ENCODE data around the gene PIP4K2A. TPM values are rescaled to one million over a fixed set of nuclear protein-coding genes. Genes with fewer than 3 reads are reported as not detected.
A peak's percentile ranks its signal among the peaks of the same experiment; 100 is the strongest.

Gene PIP4K2A
- total and polyA plus RNA-seq, 10 donors, result 30.1 to 168 (median 101) TPM

DNA sequence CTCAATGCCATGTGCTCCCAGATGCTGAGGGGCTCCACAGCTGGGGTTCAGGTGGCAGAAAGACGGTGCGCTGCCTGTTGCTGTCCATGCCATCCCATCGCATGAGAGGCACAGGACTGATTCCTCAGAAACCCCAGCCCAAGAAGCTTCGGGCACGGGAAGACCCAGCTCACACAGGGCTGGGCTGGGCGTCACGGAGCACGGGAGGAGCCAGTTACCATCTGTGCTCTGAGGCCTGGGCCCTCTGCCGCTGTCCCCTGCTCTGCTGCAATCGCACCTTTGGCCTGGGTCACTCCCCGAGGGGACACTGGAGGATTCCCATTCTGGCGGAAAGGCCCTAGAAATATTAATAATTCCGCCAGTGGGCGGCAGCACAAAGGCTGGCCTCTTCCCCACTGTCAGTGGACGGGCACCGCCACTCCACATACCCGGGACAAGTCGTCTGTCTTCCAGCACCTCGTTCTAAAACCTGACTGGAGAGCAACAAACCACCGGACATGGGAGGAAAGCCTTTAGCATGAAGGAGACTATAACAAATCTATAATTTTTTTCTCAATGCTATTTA is 92.1 kb downstream of the PIP4K2A start:
- DNase-seq, result no peak
- H3K4me3 ChIP-seq, result no peak overlapping the region
- intact Hi-C loops (cut with DNase I; ENCODE audit: low total_unique reads), result no loop called here
- 87 to 95% (median 92%) methylated on average over 18 to 20 of the region's 20 CpGs for WGBS, 5 donors
- no peaks in the 10 kb centered on the region for H3K27me3 ChIP-seq (replicated peaks in 1 of 7)
- no peaks in the 10 kb centered on the region for H3K9me3 ChIP-seq
- TF ChIP-seq, protein P1, sequence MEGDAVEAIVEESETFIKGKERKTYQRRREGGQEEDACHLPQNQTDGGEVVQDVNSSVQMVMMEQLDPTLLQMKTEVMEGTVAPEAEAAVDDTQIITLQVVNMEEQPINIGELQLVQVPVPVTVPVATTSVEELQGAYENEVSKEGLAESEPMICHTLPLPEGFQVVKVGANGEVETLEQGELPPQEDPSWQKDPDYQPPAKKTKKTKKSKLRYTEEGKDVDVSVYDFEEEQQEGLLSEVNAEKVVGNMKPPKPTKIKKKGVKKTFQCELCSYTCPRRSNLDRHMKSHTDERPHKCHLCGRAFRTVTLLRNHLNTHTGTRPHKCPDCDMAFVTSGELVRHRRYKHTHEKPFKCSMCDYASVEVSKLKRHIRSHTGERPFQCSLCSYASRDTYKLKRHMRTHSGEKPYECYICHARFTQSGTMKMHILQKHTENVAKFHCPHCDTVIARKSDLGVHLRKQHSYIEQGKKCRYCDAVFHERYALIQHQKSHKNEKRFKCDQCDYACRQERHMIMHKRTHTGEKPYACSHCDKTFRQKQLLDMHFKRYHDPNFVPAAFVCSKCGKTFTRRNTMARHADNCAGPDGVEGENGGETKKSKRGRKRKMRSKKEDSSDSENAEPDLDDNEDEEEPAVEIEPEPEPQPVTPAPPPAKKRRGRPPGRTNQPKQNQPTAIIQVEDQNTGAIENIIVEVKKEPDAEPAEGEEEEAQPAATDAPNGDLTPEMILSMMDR (IDR thresholded peaks at IDR 0.05 in 8 of 11, conservative IDR thresholded peaks at IDR 0.05 in 3 of 11), result no peak
- peak in 2 of 3 donors; percentile 29 to 64 for TF ChIP-seq POLR2AphosphoS5 (IDR thresholded peaks at IDR 0.05)
- no peak for TF ChIP-seq POLR2A (IDR thresholded peaks at IDR 0.05)
- H3K36me3 ChIP-seq, result no peaks in the 10 kb centered on the region
- peak overlapping the region in 3 of 8 donors; percentile 86 to 92 (median 87) for H3K27ac ChIP-seq
- peaks cover 62 to 100% (median 97%) of the 10 kb centered on the region in 6 donors for H3K4me1 ChIP-seq

DNA sequence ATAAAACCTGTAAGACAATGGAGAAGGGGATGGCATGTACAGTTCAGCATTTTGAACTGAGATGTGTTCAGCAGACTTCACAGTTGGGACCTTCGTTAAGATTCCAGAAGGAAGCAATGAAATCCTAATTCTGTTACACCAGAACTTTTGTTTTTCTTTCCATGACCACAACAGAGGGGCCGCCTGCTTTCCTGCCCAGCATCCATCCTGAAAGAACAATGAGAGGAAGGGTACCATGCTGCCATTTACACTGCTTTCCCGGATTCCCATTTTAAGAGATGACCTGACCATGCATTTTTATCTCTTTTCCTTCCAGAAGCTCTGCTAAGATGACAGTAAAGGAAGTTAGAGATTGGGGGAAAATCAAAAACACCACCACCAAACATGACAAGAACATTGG is 92.7 kb downstream of the PIP4K2A start:
- TF ChIP-seq, protein P1 (IDR thresholded peaks at IDR 0.05 in 8 of 11, conservative IDR thresholded peaks at IDR 0.05 in 3 of 11), result no peak
- TF ChIP-seq POLR2A (IDR thresholded peaks at IDR 0.05) (no peak), POLR2AphosphoS5 (IDR thresholded peaks at IDR 0.05) (no peak)
- Histone ChIP-seq H3K27me3 (replicated peaks in 1 of 7) (no peaks in the 10 kb centered on the region), H3K4me1 (peaks cover 61 to 100% (median 97%) of the 10 kb centered on the region in 6 donors), H3K27ac (peak overlapping the region in 3 of 8 donors; percentile 86 to 92 (median 87)), H3K4me3 (no peak overlapping the region), H3K9me3 (no peaks in the 10 kb centered on the region), H3K36me3 (no peaks in the 10 kb centered on the region)
- DNase-seq, result no peak
- intact Hi-C loops (cut with DNase I; ENCODE audit: low total_unique reads), result no loop called here
- WGBS, 5 donors, result 75 to 82% (median 79%) methylated on average over 3 of the region's 3 CpGs

- no peak for TF ChIP-seq POLR2A (IDR thresholded peaks at IDR 0.05)
- no peak for TF ChIP-seq POLR2AphosphoS5 (IDR thresholded peaks at IDR 0.05)
- TF ChIP-seq, protein P1 (IDR thresholded peaks at IDR 0.05 in 8 of 11, conservative IDR thresholded peaks at IDR 0.05 in 3 of 11), result no peak
- no peaks in the 10 kb centered on the region for H3K36me3 ChIP-seq
- H3K9me3 ChIP-seq, result no peaks in the 10 kb centered on the region
- no peaks in the 10 kb centered on the region for H3K27me3 ChIP-seq (replicated peaks in 1 of 7)
- peak overlapping the region in 6 of 8 donors; percentile 32 to 92 (median 72) for H3K27ac ChIP-seq
- DNase-seq, result no peak
- H3K4me1 ChIP-seq, result peaks cover 59 to 100% (median 97%) of the 10 kb centered on the region in 6 donors
- 85 to 95% (median 91%) methylated on average over 3 of the region's 3 CpGs for WGBS, 5 donors
- no peak overlapping the region for H3K4me3 ChIP-seq
- intact Hi-C loops (cut with DNase I; ENCODE audit: low total_unique reads), result no loop called here
Observed at GRCh38 chr10:22620929-22621328, 93.4 kb downstream of the PIP4K2A start.

DNA sequence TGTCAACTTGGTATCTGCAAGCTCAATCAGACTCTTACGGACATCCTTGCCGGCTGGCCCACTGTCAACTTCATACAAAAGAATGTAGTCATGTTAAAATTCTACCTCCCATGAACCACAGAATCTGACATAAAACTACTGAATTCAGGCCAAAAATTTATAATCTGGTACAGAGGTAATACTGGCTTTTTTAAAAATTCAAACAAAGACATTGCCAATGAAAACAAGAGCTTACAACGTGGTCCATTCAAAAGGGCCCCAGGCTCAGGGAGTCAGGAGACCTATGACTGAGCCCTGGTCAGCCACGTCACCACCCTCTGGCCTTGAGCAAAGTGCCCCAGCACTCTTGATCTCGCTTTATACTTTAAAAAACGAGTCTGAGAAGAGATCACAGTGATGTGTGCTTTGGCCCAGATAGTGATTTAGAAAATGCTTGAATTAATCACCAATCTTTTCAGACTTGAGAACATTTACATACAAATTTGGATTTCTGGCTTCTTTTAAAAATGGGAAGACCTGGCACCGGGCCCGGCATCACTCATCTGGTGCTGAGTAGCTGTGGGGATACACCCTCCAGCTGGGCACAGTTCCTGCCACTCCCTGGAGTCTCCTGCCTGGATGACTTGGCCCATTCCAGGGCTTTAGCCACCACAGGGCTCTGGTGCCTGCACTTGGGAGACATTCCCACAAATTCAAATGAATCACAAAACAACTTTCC is 94.1 kb downstream of the PIP4K2A start:
- no peak for DNase-seq
- H3K4me1 ChIP-seq, result peaks cover 57 to 100% (median 97%) of the 10 kb centered on the region in 6 donors
- H3K27me3 ChIP-seq (replicated peaks in 1 of 7), result no peaks in the 10 kb centered on the region
- 48 to 73% (median 63%) methylated on average over 8 of the region's 8 CpGs for WGBS, 5 donors
- intact Hi-C loops (cut with DNase I; ENCODE audit: low total_unique reads), result no loop called here
- TF ChIP-seq POLR2A (IDR thresholded peaks at IDR 0.05) (no peak), POLR2AphosphoS5 (IDR thresholded peaks at IDR 0.05) (peak in 1 of 3 donors; percentile 14)
- TF ChIP-seq, protein P1 (IDR thresholded peaks at IDR 0.05 in 8 of 11, conservative IDR thresholded peaks at IDR 0.05 in 3 of 11), result no peak
- peak overlapping the region in 7 of 8 donors; percentile 32 to 92 (median 59) for H3K27ac ChIP-seq
- no peak overlapping the region for H3K4me3 ChIP-seq
- no peaks in the 10 kb centered on the region for H3K9me3 ChIP-seq
- H3K36me3 ChIP-seq, result no peaks in the 10 kb centered on the region

Data from spleen (tissue), 11 donors.